Measurements from ENCODE around the gene SWI5. TPM values are rescaled to one million over a fixed set of nuclear protein-coding genes. Genes with fewer than 3 reads are reported as not detected.

SWI5 gene
- total and polyA plus RNA-seq, 9 of the 15 experiments (the other 6 are each of a cell fraction or from before 2014, with no cell fraction given), result 62.8 to 133 (median 95.9) TPM

DNA sequence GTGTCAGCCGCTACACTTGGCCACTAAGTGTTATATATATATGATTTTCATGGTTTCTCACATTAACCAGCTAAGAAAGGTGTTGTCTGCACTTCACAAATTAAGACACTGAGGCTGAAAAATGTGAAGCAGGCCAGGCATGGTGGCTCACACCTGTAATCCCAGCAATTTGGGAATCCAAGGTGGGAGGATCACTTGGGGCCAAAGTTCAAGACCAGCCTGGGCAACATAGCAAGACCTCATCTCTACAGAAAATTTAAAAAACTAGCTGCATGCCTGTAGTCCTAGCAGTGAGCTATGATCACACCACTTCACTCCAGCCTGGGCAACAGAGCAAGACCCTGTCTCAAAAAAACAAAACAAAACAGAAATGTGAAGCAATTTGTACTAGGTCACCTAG, 48.3 kb downstream of the SWI5 start:
- H4K20me1 ChIP-seq (replicated peaks; ENCODE audit: control insufficient read depth, insufficient read depth, low read length), result 0 out of 2 replicates have a peak, but pooled peaks cover 4% of the 10 kb centered on the region
- ATAC-seq, result no peak
- H3K27ac ChIP-seq (ENCODE audit: extremely low read depth, low read depth, low read length), result no peak overlapping the region
- H3K27me3 ChIP-seq (ENCODE audit: control insufficient read depth in 2 of 2, insufficient read depth in 2 of 2, low read length in 2 of 2), result no peaks in the 10 kb centered on the region
- ChIA-PET POLR2A (interaction anchor here (1.0 to 3.7 kb wide), 4 partner anchors 9 to 20 kb away, joined by 3 to 51 read pairs (median 8); no protein-coding TSS in a partner anchor), CTCF (ENCODE audit: low intra/inter-chr PET ratio) (no interaction called here)
- H3K9me3 ChIP-seq (replicated peaks; ENCODE audit: control insufficient read depth, insufficient read depth, low read depth, low read length), result no peaks in the 10 kb centered on the region
- WGBS (ENCODE audit: insufficient coverage, low coverage, missing lambda C conversion rate), result 93% methylated on average over 1 of the region's 1 CpG
- H3K36me3 ChIP-seq (ENCODE audit: control insufficient read depth, insufficient read depth, low read length), result peaks cover 69% of the 10 kb centered on the region
- in situ Hi-C loops (cut with MboI) (loop anchor here (5.0 to 10.0 kb wide), 2 partner anchors 1348 to 1560 kb away; no protein-coding TSS in a partner anchor), intact Hi-C loops (cut with micrococcal nuclease) (no loop called here)
- H3K9ac ChIP-seq (ENCODE audit: insufficient read depth in 1 of 2, low read depth in 2 of 2, low read length in 2 of 2), result peak overlapping the region in 1 of 2 experiments; percentile 93; a peak in 2 of 4 replicates
- DNase-seq (ENCODE audit: extremely low read depth in 1 of 4, low spot score in 3 of 4), result no peak
- H3K4me2 ChIP-seq (ENCODE audit: insufficient read depth, low read length), result no peak overlapping the region
- TF ChIP-seq C11orf30 (IDR thresholded peaks at IDR 0.05; ENCODE audit: low read depth) (no peak), PURB (CRISPR knock-in tag; IDR thresholded peaks at IDR 0.05; ENCODE audit: low read depth) (no peak), ZNF134 (CRISPR knock-in tag; conservative IDR thresholded peaks at IDR 0.05) (no peak), ZZZ3 (IDR thresholded peaks at IDR 0.05) (no peak), BRD4 (IDR thresholded peaks at IDR 0.05) (no peak), ETV5 (CRISPR knock-in tag; IDR thresholded peaks at IDR 0.05; ENCODE audit: low read depth) (no peak), POLR3G (IDR thresholded peaks at IDR 0.05; ENCODE audit: extremely low read depth, insufficient read length, insufficient replicate concordance) (no peak)
- TF ChIP-seq, protein P1, sequence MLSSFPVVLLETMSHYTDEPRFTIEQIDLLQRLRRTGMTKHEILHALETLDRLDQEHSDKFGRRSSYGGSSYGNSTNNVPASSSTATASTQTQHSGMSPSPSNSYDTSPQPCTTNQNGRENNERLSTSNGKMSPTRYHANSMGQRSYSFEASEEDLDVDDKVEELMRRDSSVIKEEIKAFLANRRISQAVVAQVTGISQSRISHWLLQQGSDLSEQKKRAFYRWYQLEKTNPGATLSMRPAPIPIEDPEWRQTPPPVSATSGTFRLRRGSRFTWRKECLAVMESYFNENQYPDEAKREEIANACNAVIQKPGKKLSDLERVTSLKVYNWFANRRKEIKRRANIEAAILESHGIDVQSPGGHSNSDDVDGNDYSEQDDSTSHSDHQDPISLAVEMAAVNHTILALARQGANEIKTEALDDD (IDR thresholded peaks at IDR 0.05), result no peak
- H3K9me1 ChIP-seq (ENCODE audit: control insufficient read depth, insufficient read depth, low read length), result no peaks in the 10 kb centered on the region
- no TSS peak for BruUV-seq (replicated peaks)
- no peak for FAIRE-seq
- H3K79me2 ChIP-seq (ENCODE audit: control insufficient read depth, insufficient read depth, low read length), result peaks cover 49% of the 10 kb centered on the region
- H2AFZ ChIP-seq (ENCODE audit: low read depth, low read length), result no peak overlapping the region
- peaks cover 13 to 30% of the 10 kb centered on the region in 2 experiments for H3K4me1 ChIP-seq (replicated peaks in 1 of 2; ENCODE audit: control insufficient read depth in 2 of 2, insufficient read depth in 2 of 2, low read length in 2 of 2)
- H3K4me3 ChIP-seq, result no peak overlapping the region
